K562 (cell line): ENCODE results near the gene ITPR2. TPM values are rescaled to one million over a fixed set of nuclear protein-coding genes. Genes with fewer than 3 reads are reported as not detected.

Source experiments
- ATAC-seq: fragments of 200-7000 bp; cut with Tn5 transposase; 3 replicates; pipeline ENCODE4 v1.9.1; 2020; ENCODE audit warnings: moderate library complexity
- BruUV-seq: library from RNA; stranded (reverse); fragments of 400-500 nt; replicated peaks from 2 replicates; lab custom pipeline; 2021; lab: Mats Ljungman, UMichigan
- CTCF ChIA-PET: fragments of 300-600 bp; formaldehyde crosslinking; extraction: SDS; loops from one replicate; lab custom pipeline; 2021; ENCODE audit warnings: low intra/inter-chr PET ratio; lab: Yijun Ruan, JAX
- POLR2A ChIA-PET: fragments of 300-600, 350-650 bp; sonication (Branson Sonifier 250); formaldehyde crosslinking; extraction: SDS; loops from one replicate; lab custom pipeline; 2021; ENCODE audit warnings: antibody characterized with exemption, inconsistent platforms; lab: Yijun Ruan, JAX
- DNase-seq, 4 experiments: peaks; one replicate each; pipeline versions ENCODE4 v3.0.0 to v3.0.0-alpha.2; 2011 to 2018; ENCODE audit warnings: low spot score in 3 of 4, mixed read lengths in 3 of 4; ENCODE audit errors: extremely low read depth in 1 of 4
- FAIRE-seq: peaks from 2 replicates; lab custom pipeline; 2011; peaks lifted over from hg19 to GRCh38; lab: Jason Lieb, UNC
- H2AFZ ChIP-seq: 2 replicates; pipeline ENCODE4 v1.6.0; 2011; ENCODE audit warnings: low read depth, low read length, control low read depth, inconsistent platforms
- H3K27ac ChIP-seq: fragments of 200-600 bp; 3 replicates; pipeline ENCODE4 v1.8.0; 2011; ENCODE audit warnings: low read depth, mild to moderate bottlenecking, control low read depth, inconsistent platforms, low read length, moderate library complexity, mixed read lengths; ENCODE audit errors: extremely low read depth
- H3K27me3 ChIP-seq, 2 experiments: fragments of 300-600 bp in 1 of 2; 2 replicates in 1 of 2; 3 replicates in 1 of 2; pipeline versions ENCODE4 v1.6.0 to v1.8.0; 2011; ENCODE audit warnings: inconsistent platforms in 2 of 2, low read length in 2 of 2, mild to moderate bottlenecking in 1 of 2, mixed read lengths in 1 of 2, moderate library complexity in 1 of 2; ENCODE audit not compliant: control insufficient read depth in 2 of 2, insufficient read depth in 2 of 2
- H3K36me3 ChIP-seq: fragments of 300-600 bp; 3 replicates; pipeline ENCODE4 v1.8.0; 2011; ENCODE audit warnings: mild to moderate bottlenecking, low read length, inconsistent platforms; ENCODE audit not compliant: control insufficient read depth, insufficient read depth
- H3K4me1 ChIP-seq, 2 experiments: fragments of 200-600 bp in 1 of 2; replicated peaks in 1 of 2; 2 replicates in 1 of 2; 3 replicates in 1 of 2; pipeline versions ENCODE4 v1.5.1 to v1.8.0; 2011; ENCODE audit warnings: inconsistent platforms in 2 of 2, low read length in 2 of 2, mild to moderate bottlenecking in 1 of 2, mixed read lengths in 1 of 2, moderate library complexity in 1 of 2; ENCODE audit not compliant: control insufficient read depth in 2 of 2, insufficient read depth in 2 of 2
- H3K4me2 ChIP-seq: 2 replicates; pipeline ENCODE4 v1.6.1; 2011; ENCODE audit warnings: low read length, control low read depth, inconsistent platforms, mixed read lengths; ENCODE audit not compliant: insufficient read depth
- H3K4me3 ChIP-seq: fragments of 200-600 bp; sonication (generic), shearing (Covaris generic); 2 replicates; pipeline ENCODE4 v1.5.1; 2016; ENCODE audit warnings: control low read depth, inconsistent platforms
- H3K79me2 ChIP-seq: fragments of 200-600 bp; 3 replicates; pipeline ENCODE4 v1.8.0; 2011; ENCODE audit warnings: low read length, inconsistent platforms; ENCODE audit not compliant: control insufficient read depth, insufficient read depth
- H3K9ac ChIP-seq, 2 experiments: 2 replicates each; pipeline versions ENCODE4 v1.6.0 to v1.6.1; 2011; ENCODE audit warnings: low read depth in 2 of 2, low read length in 2 of 2, control low read depth in 1 of 2, inconsistent platforms in 1 of 2, mild to moderate bottlenecking in 1 of 2, mixed read lengths in 1 of 2; ENCODE audit not compliant: insufficient read depth in 1 of 2
- H3K9me1 ChIP-seq: one replicate; pipeline ENCODE4 v1.6.0; 2011; ENCODE audit warnings: inconsistent platforms, mild to moderate bottlenecking, low read length, moderate library complexity; ENCODE audit not compliant: control insufficient read depth, insufficient read depth
- H3K9me3 ChIP-seq: replicated peaks from 2 replicates; pipeline ENCODE4 v1.5.1; 2011; ENCODE audit warnings: low read depth, low read length, inconsistent platforms; ENCODE audit not compliant: control insufficient read depth, insufficient read depth
- H4K20me1 ChIP-seq: replicated peaks from 2 replicates; pipeline ENCODE4 v1.6.1; 2011; ENCODE audit warnings: low read length, inconsistent platforms, mixed read lengths; ENCODE audit not compliant: control insufficient read depth, insufficient read depth
- BRD9 ChIP-seq: fragments of 450-650 bp; IDR thresholded peaks from 2 replicates; pipeline ENCODE4 v1.6.1; 2018; ENCODE audit warnings: low read depth; ENCODE audit not compliant: partially characterized antibody
- CBFB ChIP-seq: sonication (generic); formaldehyde crosslinking; IDR thresholded peaks from 2 replicates; pipeline ENCODE4 v1.4.0; 2020; ENCODE audit warnings: mild to moderate bottlenecking, missing genetic modification reagents
- HNRNPLL ChIP-seq: fragments of 200-400 bp; formaldehyde crosslinking; IDR thresholded peaks from 2 replicates; pipeline ENCODE4 v1.6.1; 2017; ENCODE audit warnings: low read length, low read depth, mild to moderate bottlenecking; ENCODE audit not compliant: poor library complexity, severe bottlenecking
- KDM2B ChIP-seq: fragments of 250-450 bp; sonication (Bioruptor Pico); IDR thresholded peaks from 2 replicates; pipeline ENCODE4 v1.8.0; 2021; ENCODE audit warnings: mild to moderate bottlenecking, moderate library complexity
- POLR2G ChIP-seq: fragments of 200-400 bp; formaldehyde crosslinking; IDR thresholded peaks from 2 replicates; pipeline ENCODE4 v1.6.1; 2017; ENCODE audit warnings: low read depth, mild to moderate bottlenecking, antibody characterized with exemption, low read length, moderate library complexity
- TFAM ChIP-seq: fragments of 250-450 bp; sonication (Bioruptor Pico); conservative IDR thresholded peaks from 2 replicates; pipeline ENCODE4 v1.5.0; 2021; ENCODE audit warnings: mild to moderate bottlenecking, moderate library complexity
- USF2 ChIP-seq: sonication (generic); formaldehyde crosslinking; IDR thresholded peaks from 2 replicates; pipeline ENCODE4 v1.5.0; 2020; ENCODE audit warnings: missing genetic modification reagents
- ZNF134 ChIP-seq: fragments of 250-450 bp; sonication (Bioruptor Pico); conservative IDR thresholded peaks from 2 replicates; pipeline ENCODE4 v1.4.0; 2020
- WGBS: fragments of 100-300 bp; shearing (Covaris generic); methylation state at CpG from one replicate; pipeline ENCODE4 v1.1.6; 2016; ENCODE audit warnings: low coverage, mixed read lengths; ENCODE audit not compliant: insufficient coverage; ENCODE audit errors: missing lambda C conversion rate; 5-methylcytosine and 5-hydroxymethylcytosine counted together
- in situ Hi-C: fragments of 300-500 bp; cut with MboI; formaldehyde crosslinking; loops from 4 replicates; pipeline ENCODE4 v1.15.0; 2018; ENCODE audit warnings: inconsistent platforms, mixed read lengths
- intact Hi-C: fragments of 100-400 bp; cut with micrococcal nuclease; formaldehyde crosslinking; loops from 2 replicates; pipeline ENCODE4 v1.14.2; 2022
- polyA plus RNA-seq, 8 experiments: library from polyadenylated mRNA; depleted of rRNA in 4 of 8; stranded (reverse) in 5 of 8; unstranded in 3 of 8; fragments of >200 nt; fragmentation: Nextera tagmentation in 2 of 8; fragmentation: Illumina TruSeq in 1 of 8; extraction: Ambion mirVana in 2 of 8; extraction: Trizol in 1 of 8; gene quantifications; 2 replicates each; pipeline versions ENCODE4 v1.2.1 to v1.2.3, GENCODE V29; 2011 to 2014; ENCODE audit warnings: inconsistent platforms in 1 of 8, missing spikeins in 1 of 8
- total RNA-seq, 7 experiments: library from RNA; depleted of rRNA in 6 of 7; stranded (reverse); fragments of >200 nt in 6 of 7; fragmentation: Illumina TruSeq in 2 of 7; extraction: Trizol in 2 of 7; gene quantifications; 2 replicates each; pipeline versions ENCODE4 v1.2.1 to v1.2.3, GENCODE V29; 2011 to 2021; ENCODE audit warnings: low replicate concordance in 1 of 7

The ITPR2 gene
- total and polyA plus RNA-seq, 9 of the 15 experiments (the other 6 are each of a cell fraction or from before 2014, with no cell fraction given), result 0.21 to 3.3 (median 0.95) TPM

GRCh38 chr12:26452511-26452910, 380.5 kb downstream of the ITPR2 start (continued):
- TF ChIP-seq USF2 (CRISPR knock-in tag), result no peak

- Histone ChIP-seq H3K36me3 (no peaks in the 10 kb centered on the region), H3K9me3 (no peaks in the 10 kb centered on the region), H4K20me1 (no peaks in the 10 kb centered on the region), H3K4me1 (no peaks in the 10 kb centered on the region), H3K27ac (no peak overlapping the region), H3K4me3 (no peak overlapping the region), H3K4me2 (no peak overlapping the region), H3K9ac (no peak overlapping the region)
- CTCF ChIA-PET, result no interaction called here
- ATAC-seq, result no peak
- in situ Hi-C loops, result no loop called here
- no peak for TF ChIP-seq POLR2G
- TF ChIP-seq CBFB (CRISPR knock-in tag), result no peak
- no peak for TF ChIP-seq HNRNPLL
- TF ChIP-seq TFAM (CRISPR knock-in tag), result no peak
- no peak for TF ChIP-seq BRD9
- TF ChIP-seq ZNF134 (CRISPR knock-in tag), result no peak
- TF ChIP-seq KDM2B (CRISPR knock-in tag), result no peak
- TF ChIP-seq, all 486 proteins: peak for 0
- H2AFZ ChIP-seq, result no peak overlapping the region
- POLR2A ChIA-PET, result no interaction called here
- no peaks in the 10 kb centered on the region; a peak in 2 of 5 replicates for H3K27me3 ChIP-seq
- DNase-seq (no peak), FAIRE-seq (no peak)
- intact Hi-C loops, result no loop called here
- WGBS, result 0% methylated on average over 4 of the region's 4 CpGs
- H3K9me1 ChIP-seq, result no peaks in the 10 kb centered on the region
- no peaks in the 10 kb centered on the region for H3K79me2 ChIP-seq
- BruUV-seq, result no TSS peak
These were observed 381.2 kb downstream of the ITPR2 start for GRCh38 chr12:26451763-26452162.
